HEK293 (cell line): ENCODE results near the gene PPIA.

ENCODE experiments used
- BCL11A ChIP-seq: fragments of 450-650 bp; formaldehyde crosslinking; IDR thresholded peaks from 2 replicates; pipeline ENCODE4 v1.5.1; 2016; ENCODE audit warnings: low read depth, missing biosample characterization, missing genetic modification characterization
- EGR2 ChIP-seq: fragments of 450-650 bp; formaldehyde crosslinking; IDR thresholded peaks from 2 replicates; pipeline ENCODE4 v1.5.1; 2016; ENCODE audit warnings: low read depth, missing biosample characterization, missing genetic modification characterization
- HOXC10 ChIP-seq: sonication (generic); formaldehyde crosslinking; IDR thresholded peaks from 2 replicates; pipeline ENCODE4 v1.8.1; 2023; ENCODE audit warnings: mild to moderate bottlenecking, missing genetic modification reagents
- IKZF3 ChIP-seq: fragments of 450-650 bp; IDR thresholded peaks from 2 replicates; pipeline ENCODE4 v1.5.0; 2018; ENCODE audit warnings: missing biosample characterization, mild to moderate bottlenecking, missing genetic modification characterization, moderate library complexity
- KLF8 ChIP-seq: fragments of 450-650 bp; formaldehyde crosslinking; IDR thresholded peaks from 2 replicates; pipeline ENCODE4 v1.5.1; 2016; ENCODE audit warnings: missing biosample characterization, missing genetic modification characterization
- MYNN ChIP-seq: fragments of 450-650 bp; formaldehyde crosslinking; IDR thresholded peaks from 2 replicates; pipeline ENCODE4 v1.5.1; 2016; ENCODE audit warnings: missing biosample characterization, missing genetic modification characterization, borderline replicate concordance
- MZF1 ChIP-seq: fragments of 450-650 bp; formaldehyde crosslinking; IDR thresholded peaks from 2 replicates; pipeline ENCODE4 v1.5.1; 2017; ENCODE audit warnings: missing biosample characterization, missing genetic modification characterization, borderline replicate concordance
- PRDM2 ChIP-seq: fragments of 450-650 bp; formaldehyde crosslinking; IDR thresholded peaks from 2 replicates; pipeline ENCODE4 v1.5.1; 2016; ENCODE audit warnings: missing biosample characterization, missing genetic modification characterization, borderline replicate concordance
- SP2 ChIP-seq: fragments of 450-650 bp; formaldehyde crosslinking; IDR thresholded peaks from 2 replicates; pipeline ENCODE4 v1.5.1; 2016; ENCODE audit warnings: missing biosample characterization, missing genetic modification characterization
- TSHZ1 ChIP-seq: fragments of 450-650 bp; formaldehyde crosslinking; IDR thresholded peaks from 2 replicates; pipeline ENCODE4 v1.5.1; 2016; ENCODE audit warnings: missing biosample characterization, missing genetic modification characterization, borderline replicate concordance
- ZBTB1 ChIP-seq: fragments of 450-650 bp; formaldehyde crosslinking; IDR thresholded peaks from 2 replicates; pipeline ENCODE4 v1.5.1; 2016; ENCODE audit warnings: missing biosample characterization, missing genetic modification characterization
- ZBTB20 ChIP-seq: fragments of 450-650 bp; formaldehyde crosslinking; IDR thresholded peaks from 2 replicates; pipeline ENCODE4 v1.5.1; 2016; ENCODE audit warnings: missing biosample characterization, missing genetic modification characterization
- ZBTB21 ChIP-seq: fragments of 450-650 bp; formaldehyde crosslinking; IDR thresholded peaks from 2 replicates; pipeline ENCODE4 v1.5.1; 2017; ENCODE audit warnings: missing biosample characterization, missing genetic modification characterization
- ZBTB44 ChIP-seq: fragments of 450-650 bp; IDR thresholded peaks from 2 replicates; pipeline ENCODE4 v1.5.1; 2018; ENCODE audit warnings: missing biosample characterization, mild to moderate bottlenecking, missing genetic modification characterization
- ZBTB7A ChIP-seq: fragments of 450-650 bp; formaldehyde crosslinking; IDR thresholded peaks from 2 replicates; pipeline ENCODE4 v1.5.1; 2016; ENCODE audit warnings: low read depth, missing biosample characterization, missing genetic modification characterization
- ZBTB8A ChIP-seq: fragments of 450-650 bp; formaldehyde crosslinking; IDR thresholded peaks from 2 replicates; pipeline ENCODE4 v1.5.1; 2016; ENCODE audit warnings: missing biosample characterization, missing genetic modification characterization
- ZNF169 ChIP-seq: fragments of 450-650 bp; formaldehyde crosslinking; IDR thresholded peaks from 2 replicates; pipeline ENCODE4 v1.5.1; 2016; ENCODE audit warnings: missing biosample characterization, missing genetic modification characterization
- ZNF184 ChIP-seq: fragments of 450-650 bp; IDR thresholded peaks from 2 replicates; pipeline ENCODE4 v1.5.1; 2018; ENCODE audit warnings: missing biosample characterization, mild to moderate bottlenecking, missing genetic modification characterization
- ZNF19 ChIP-seq: fragments of 450-650 bp; formaldehyde crosslinking; IDR thresholded peaks from 2 replicates; pipeline ENCODE4; 2016; ENCODE audit warnings: missing biosample characterization, missing genetic modification characterization, low read depth
- ZNF223 ChIP-seq: fragments of 450-650 bp; formaldehyde crosslinking; IDR thresholded peaks from 2 replicates; pipeline ENCODE4 v1.5.1; 2016; ENCODE audit warnings: missing biosample characterization, missing genetic modification characterization
- ZNF24 ChIP-seq: fragments of 450-650 bp; formaldehyde crosslinking; IDR thresholded peaks from 2 replicates; pipeline ENCODE4 v1.5.1; 2016; ENCODE audit warnings: missing biosample characterization, missing genetic modification characterization
- ZNF341 ChIP-seq: fragments of 450-650 bp; formaldehyde crosslinking; IDR thresholded peaks from 2 replicates; pipeline ENCODE4; 2016; ENCODE audit warnings: low read depth, missing biosample characterization, missing genetic modification characterization
- ZNF426 ChIP-seq: fragments of 450-650 bp; formaldehyde crosslinking; IDR thresholded peaks from 2 replicates; pipeline ENCODE4 v1.5.1; 2017; ENCODE audit warnings: missing biosample characterization, missing genetic modification characterization, mild to moderate bottlenecking, inconsistent platforms, moderate library complexity
- ZNF513 ChIP-seq: fragments of 450-650 bp; IDR thresholded peaks from 2 replicates; pipeline ENCODE4 v1.5.1; 2018; ENCODE audit warnings: missing biosample characterization, missing genetic modification characterization
- ZNF621 ChIP-seq: fragments of 450-650 bp; formaldehyde crosslinking; IDR thresholded peaks from 2 replicates; pipeline ENCODE4 v1.5.1; 2017; ENCODE audit warnings: missing biosample characterization, missing genetic modification characterization
- ZNF704 ChIP-seq: fragments of 450-650 bp; formaldehyde crosslinking; IDR thresholded peaks from 2 replicates; pipeline ENCODE4 v1.5.1; 2016; ENCODE audit warnings: missing biosample characterization, missing genetic modification characterization

Gene PPIA

GRCh38 chr7:44797329-44798258 is 1.1 kb downstream of the PPIA start (continued):
- TF ChIP-seq ZBTB1 (no peak), ZNF169 (tag by site-specific recombination) (no peak), MYNN (no peak), ZBTB44 (tag by site-specific recombination) (no peak), ZNF223 (tag by site-specific recombination) (no peak), ZNF621 (tag by site-specific recombination) (no peak), ZNF513 (tag by site-specific recombination) (0 out of 2 replicates have a peak, but pooled peaks have one; percentile 12), ZBTB7A (tag by site-specific recombination) (no peak), MZF1 (no peak), PRDM2 (tag by site-specific recombination) (no peak), ZBTB8A (no peak), BCL11A (tag by site-specific recombination) (no peak), IKZF3 (tag by site-specific recombination) (0 out of 2 replicates have a peak, but pooled peaks have one; percentile 3), HOXC10 (CRISPR knock-in tag) (no peak), ZBTB20 (tag by site-specific recombination) (peak; percentile 77), SP2 (tag by site-specific recombination) (peak; percentile 71), ZBTB21 (tag by site-specific recombination) (no peak), ZNF704 (tag by site-specific recombination) (no peak), ZNF184 (no peak), ZNF426 (tag by site-specific recombination) (no peak), EGR2 (no peak), ZNF341 (tag by site-specific recombination) (no peak), ZNF19 (tag by site-specific recombination) (no peak), ZNF24 (tag by site-specific recombination) (no peak), KLF8 (tag by site-specific recombination) (no peak), TSHZ1 (tag by site-specific recombination) (no peak)
